ENCODE data around the gene TMEM106B.
"Not testable (repeated sequence)": the region's sequence is repeated elsewhere in the genome, so short reads cannot be mapped to it uniquely, and the experiment has no call there.

Gene TMEM106B

DNA sequence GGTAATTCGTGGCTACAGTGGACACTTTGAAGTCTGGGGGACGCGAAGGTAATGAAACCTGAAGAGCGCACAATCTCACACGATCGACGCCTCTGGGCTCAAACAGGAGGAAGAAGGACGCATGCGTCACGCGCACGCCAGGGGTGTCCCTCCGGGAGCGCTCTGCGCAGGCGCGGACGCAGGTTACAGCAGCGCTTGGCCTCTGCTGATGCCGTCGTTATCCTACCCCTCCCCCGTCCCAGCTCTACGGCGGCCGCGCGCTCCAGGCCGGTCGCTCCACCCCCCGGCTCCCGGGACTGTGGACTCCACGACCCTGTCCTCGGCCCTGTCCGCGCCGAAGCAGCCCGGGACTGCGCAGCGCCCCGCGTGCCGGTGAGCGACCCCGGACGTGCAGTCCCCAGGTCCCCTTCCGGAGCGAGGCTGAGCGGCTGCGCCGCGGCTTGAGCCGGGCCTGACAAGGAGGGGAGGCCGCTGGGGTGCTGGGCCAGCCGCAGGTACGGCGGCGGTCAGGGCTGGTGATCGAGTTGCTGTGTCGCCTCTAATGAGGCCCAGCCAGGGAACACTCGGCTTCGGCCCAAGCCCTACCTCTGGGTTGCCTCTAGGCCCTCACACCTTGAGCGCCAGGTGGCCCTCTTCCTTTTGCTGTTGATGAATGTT lies at the start of gene TMEM106B:
TSS of gene TMEM106B (plus strand) at position 241 of the 657 bp plus-strand sequence. CDS start 3,517 bp downstream, outside the sequence.
- peak; percentile 85 for TF ChIP-seq POLR2A (IDR thresholded peaks at IDR 0.05; ENCODE audit: low read depth, low read length)
- FAIRE-seq = peak; percentile 96

DNA sequence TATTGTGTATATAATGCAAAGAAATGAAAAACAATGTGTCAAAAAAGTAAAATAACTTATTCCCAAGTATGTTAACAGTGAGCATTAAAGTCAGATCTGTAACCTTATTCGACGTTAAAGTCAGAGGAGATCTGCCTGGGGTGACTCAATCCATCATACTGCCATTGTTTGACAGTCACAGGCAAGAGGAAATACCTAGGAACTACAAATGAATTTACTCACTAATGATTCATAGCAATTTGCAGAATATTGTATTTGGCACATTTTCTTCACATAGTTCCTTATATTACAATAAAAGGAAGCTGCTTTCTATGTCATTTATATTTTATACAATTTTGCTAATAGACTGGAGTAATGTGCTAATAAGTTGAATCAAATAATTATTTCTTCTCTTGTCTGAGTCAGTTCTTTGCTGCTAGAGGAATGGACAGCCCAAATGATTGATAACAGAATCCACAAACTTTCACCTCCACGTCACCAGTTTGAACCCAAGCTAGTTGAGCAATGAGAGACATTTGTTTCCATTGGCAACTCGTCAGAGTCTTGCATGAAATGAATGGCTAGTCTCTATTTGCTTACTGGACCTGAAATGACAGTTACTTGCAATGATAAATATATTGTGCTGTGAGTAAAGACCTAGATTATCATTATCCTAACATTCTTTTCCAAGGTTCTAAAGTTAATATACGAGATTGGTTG lies 48.5 kb upstream of the TMEM106B start:
- no peak for TF ChIP-seq POLR2A (IDR thresholded peaks at IDR 0.05; ENCODE audit: low read depth, low read length)
- FAIRE-seq (peak; percentile 100), DNase-seq (ENCODE audit: insufficient read length, low spot score) (peak; percentile 22)

More for the DNA sequence above, at the start of gene TMEM106B:
- DNase-seq (ENCODE audit: insufficient read length, low spot score) = peak; percentile 97

DNA sequence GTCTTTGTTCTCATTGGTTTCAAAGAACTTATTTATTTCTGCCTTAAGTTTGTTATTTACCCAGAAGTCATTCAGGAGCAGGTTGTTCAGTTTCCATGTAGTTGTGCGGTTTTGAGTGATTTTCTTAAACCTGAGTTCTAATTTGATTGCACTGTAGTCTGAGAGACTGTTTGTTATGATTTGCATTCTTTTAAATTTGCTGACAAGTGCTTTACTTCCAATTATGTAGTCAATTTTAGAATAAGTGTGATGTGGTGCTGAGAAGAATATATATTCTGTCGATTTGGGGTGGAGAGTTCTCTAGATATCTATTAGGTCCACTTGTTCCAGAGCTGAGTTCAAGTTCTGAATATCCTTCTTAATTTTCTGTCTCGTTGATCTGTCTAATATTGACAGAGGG lies 43.0 kb upstream of the TMEM106B start:
- not testable (repeated sequence) for DNase-seq (ENCODE audit: insufficient read length, low spot score); FAIRE-seq

DNA sequence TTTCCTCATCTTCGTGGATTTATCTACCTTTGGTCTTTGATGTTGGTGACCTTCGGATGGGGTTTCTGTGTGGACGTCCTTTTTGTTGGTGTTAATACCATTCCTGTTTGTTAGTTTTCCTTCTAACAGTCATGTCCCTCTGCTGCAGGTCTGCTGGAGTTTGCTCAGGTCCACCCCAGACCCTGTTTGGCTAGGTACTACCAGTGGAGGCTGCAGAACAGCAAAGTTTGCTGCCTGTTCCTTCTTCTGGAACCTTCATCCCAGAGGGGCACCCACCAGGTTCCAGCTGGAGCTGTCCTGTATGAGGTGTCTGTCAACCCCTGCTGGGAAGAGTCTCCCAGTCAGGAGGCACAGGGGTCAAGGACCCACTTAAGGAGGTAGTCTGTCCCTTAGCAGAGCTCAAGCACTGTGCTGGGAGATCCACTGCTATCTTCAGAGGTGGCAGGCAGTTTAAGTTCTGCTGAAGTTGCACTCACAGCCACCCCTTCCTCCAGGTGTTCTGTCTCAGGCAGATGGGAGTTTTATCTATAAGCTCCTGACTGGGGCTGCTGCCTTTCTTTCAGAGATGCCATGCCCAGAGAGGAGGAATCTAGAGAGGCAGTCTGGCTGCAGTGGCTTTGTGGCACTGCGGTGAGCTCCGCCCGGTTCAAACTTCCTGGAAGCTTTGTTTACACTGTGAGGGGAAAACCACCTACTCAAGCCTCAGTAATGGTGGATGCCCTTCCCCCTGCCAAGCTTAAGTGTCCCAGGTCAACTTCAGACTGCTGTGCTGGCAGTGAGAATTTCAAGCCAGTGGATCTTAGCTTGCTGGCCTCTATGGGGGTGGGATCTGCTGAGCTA lies 40.9 kb upstream of the TMEM106B start:
- DNase-seq (ENCODE audit: insufficient read length, low spot score) = not testable (repeated sequence)
- peak; percentile 11 for FAIRE-seq

DNA sequence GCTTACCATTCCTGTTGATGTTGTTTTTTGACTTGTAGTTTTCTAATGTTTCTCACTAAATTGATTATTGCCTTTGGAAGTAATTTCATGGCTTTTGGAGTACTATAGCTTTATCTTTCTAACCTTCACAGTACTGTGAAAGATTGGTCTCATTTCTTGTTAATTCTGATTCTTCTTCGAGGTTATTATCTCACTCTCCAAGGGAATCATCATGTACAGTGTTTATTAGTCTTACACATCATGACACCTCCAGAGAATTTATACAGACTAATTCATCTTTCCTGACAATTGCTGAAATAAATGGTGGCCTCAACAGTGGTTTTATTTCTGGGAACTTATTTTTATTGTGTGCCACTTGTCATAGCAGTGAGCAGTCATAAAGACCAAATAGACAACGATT lies 37.4 kb upstream of the TMEM106B start:
- DNase-seq (ENCODE audit: insufficient read length, low spot score) (no peak), FAIRE-seq (no peak)
- no peak for TF ChIP-seq POLR2A (IDR thresholded peaks at IDR 0.05; ENCODE audit: low read depth, low read length)

DNA sequence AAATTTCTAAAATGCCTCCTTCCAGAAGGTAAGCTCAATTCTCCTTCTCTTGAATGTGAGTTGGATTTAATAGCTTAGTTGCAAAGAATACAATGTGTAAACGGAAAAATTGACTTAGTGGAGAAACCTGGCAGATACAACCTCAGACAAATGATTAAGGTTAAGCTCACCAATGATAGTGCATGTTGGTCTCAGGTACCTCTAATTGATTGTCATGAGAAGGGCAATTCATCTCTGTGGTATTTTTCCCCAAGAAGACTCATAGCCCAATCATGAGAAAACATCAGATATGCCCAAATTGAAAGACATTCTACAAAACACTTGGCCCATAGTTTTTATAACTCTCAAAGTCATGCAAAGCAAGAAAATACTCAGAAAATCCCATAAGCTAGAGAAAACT lies 36.2 kb upstream of the TMEM106B start:
- no peak for DNase-seq (ENCODE audit: insufficient read length, low spot score)
- TF ChIP-seq POLR2A (IDR thresholded peaks at IDR 0.05; ENCODE audit: low read depth, low read length) = no peak
- FAIRE-seq = peak; percentile 82

DNA sequence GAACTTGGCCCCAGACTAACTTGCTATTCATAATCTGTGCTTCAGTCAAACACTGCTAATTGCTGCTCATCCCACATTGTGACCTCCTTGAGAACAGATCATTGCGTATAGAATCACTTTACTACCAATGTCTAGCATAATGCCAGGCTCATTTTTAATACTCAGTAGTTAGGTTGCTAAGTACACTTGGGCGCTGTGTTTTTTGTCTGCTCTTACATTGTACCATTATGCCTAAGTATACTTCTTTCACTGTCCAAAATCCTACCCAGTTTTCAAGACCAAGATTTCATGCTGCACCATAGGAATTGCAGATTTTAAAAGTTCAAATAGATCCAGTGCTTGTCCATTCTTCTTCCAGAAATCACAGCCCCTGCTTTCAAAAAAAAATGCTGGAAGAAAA lies 32.8 kb upstream of the TMEM106B start:
- FAIRE-seq (peak; percentile 92), DNase-seq (ENCODE audit: insufficient read length, low spot score) (no peak)

DNA sequence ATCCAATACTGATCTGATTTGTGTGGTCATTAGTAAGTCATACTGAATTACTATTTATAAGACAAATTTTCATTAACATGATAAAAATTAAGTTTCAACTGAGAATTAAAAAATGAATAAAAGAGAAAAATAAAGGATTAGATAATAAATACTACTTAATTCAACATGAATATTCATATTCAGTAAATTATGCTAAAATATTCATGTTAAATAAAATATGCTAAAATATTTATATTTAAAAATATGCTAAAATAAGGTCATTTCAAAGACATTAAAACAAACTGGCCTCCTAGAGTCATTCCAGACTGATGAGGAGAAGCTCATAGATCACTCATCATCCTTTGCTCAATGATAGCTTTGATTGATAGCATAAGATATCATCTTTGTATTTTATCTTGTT lies 16.7 kb upstream of the TMEM106B start:
- TF ChIP-seq POLR2A (IDR thresholded peaks at IDR 0.05; ENCODE audit: low read depth, low read length) = no peak
- FAIRE-seq (no peak), DNase-seq (ENCODE audit: insufficient read length, low spot score) (no peak)

More for the DNA sequence above, 32.8 kb upstream of the TMEM106B start:
- TF ChIP-seq POLR2A (IDR thresholded peaks at IDR 0.05; ENCODE audit: low read depth, low read length) = no peak

DNA sequence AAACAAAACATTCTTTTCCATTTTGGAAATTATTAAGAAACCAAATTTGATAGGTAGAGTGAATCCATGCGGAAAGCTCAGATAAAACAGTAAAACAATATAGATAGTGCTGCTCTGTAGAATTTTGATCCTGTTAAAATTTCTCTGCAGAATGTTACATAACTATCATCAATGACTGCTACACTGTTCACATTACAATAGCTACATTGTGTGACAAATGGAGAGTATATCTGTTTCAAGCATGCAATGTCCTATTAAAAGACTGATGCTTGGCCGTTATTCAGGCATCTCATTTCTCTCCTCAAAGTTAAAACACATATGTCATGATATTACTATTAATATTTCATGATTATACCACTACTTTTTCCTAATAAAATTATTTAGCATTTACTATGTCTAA lies 14.7 kb upstream of the TMEM106B start:
- DNase-seq (ENCODE audit: insufficient read length, low spot score) (no peak), FAIRE-seq (no peak)
- TF ChIP-seq POLR2A (IDR thresholded peaks at IDR 0.05; ENCODE audit: low read depth, low read length) = no peak

DNA sequence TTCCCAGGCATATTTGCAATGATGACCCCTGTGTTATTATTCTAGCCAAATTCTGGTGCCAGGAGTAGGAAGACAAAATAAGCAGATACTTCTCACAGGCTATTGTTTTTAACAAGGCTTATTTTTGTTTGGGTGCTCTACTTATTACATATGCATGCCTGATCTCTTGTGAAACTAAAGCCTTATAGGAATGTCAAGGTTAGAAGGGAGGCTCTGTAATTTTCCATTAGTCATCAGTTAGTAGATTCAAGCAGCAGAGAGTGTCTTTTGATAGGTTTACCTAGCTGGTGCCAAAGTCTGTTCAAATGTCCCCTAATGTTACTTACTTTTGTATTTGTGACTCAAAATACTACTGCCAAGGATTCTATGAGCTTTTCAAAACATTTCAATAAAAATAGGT lies 11.7 kb upstream of the TMEM106B start:
- FAIRE-seq (peak; percentile 87), DNase-seq (ENCODE audit: insufficient read length, low spot score) (no peak)
- TF ChIP-seq POLR2A (IDR thresholded peaks at IDR 0.05; ENCODE audit: low read depth, low read length) = no peak

DNA sequence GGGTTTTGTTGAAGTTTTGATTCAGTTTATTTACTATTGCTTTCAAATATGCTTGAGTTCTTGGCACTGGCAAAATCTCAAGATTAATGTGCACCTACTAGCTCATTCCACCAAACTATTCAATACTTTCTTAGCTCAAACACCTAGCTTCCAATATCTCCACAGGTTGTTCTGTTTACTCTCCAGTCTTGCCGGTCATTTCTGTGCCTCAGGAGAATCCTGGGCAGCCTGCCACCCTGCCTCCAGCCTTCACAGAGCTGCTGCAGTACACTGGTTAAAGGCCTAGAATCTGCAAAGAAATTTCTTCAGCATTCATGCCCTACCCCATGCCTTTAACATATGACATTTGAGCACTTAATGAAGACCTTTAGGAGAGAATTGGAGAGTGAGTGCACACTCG lies 4.0 kb upstream of the TMEM106B start:
- TF ChIP-seq POLR2A (IDR thresholded peaks at IDR 0.05; ENCODE audit: low read depth, low read length) = no peak
- FAIRE-seq (peak; percentile 60), DNase-seq (ENCODE audit: insufficient read length, low spot score) (no peak)

DNA sequence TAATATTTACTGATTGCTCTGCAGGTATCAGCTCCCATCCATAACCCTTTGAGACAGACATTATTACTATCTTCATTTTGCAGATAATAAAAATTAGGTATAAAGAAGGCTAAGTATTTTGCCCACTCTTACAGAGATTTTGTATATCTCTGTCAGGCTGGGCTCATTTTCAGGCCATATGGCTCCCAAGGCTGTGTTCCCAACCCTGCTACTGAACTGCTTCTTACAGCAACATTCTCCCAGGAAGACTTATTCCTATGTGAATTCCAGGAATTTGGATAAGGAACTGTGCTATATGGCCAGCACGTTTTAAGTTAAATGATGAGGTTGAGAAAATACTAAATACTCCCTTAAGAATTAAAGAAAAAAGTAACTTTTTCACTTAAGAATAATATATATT lies 1.9 kb upstream of the TMEM106B start:
- FAIRE-seq = no peak
- DNase-seq (ENCODE audit: insufficient read length, low spot score) = no peak
- no peak for TF ChIP-seq POLR2A (IDR thresholded peaks at IDR 0.05; ENCODE audit: low read depth, low read length)

DNA sequence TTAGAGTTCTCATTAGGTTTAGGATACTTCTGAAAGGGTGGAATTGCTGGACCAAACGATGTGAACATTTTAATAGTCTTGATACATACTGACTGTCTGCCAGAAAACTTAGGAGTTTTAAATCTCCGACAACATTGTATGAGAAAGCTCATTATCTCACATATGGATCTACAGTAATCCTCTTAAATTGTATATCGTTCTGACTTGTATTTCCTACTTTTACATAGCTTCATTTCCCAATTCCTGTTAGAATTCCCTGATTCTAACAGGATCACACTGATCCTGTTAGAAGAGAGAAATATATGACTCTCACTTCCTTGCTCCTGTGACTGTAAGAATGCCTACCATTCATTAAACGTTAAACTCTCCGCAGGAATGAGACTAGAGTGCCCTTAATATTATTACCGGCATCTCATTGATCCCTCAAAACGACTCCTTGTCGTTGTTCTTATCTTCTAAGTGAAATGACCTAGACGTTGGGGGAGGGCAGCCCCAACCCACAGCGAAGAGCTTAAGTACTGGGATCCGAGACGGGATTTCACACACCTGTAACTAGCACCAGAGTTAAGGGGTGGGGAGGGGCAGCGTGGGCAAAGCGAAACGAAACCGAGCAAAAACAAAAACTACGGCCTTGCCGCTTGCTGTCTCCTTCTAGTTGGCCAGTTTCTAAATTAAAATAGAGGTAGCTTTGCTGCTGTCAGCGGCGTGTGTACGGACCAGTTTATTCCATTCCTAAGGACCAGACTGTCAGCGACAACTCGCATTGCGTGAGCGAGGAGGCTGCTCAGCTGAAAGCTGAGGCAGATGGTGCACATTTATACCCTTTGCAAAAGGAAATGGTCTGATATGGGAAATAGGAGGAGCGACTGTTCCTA lies 678 bp upstream of the TMEM106B start:
- DNase-seq (ENCODE audit: insufficient read length, low spot score) = no peak

More for the DNA sequence above, 678 bp upstream of the TMEM106B start:
- TF ChIP-seq POLR2A (IDR thresholded peaks at IDR 0.05; ENCODE audit: low read depth, low read length) = no peak
- FAIRE-seq = peak; percentile 38

Measured in H54 (cell line).